OCI-LY7 (cell line): ENCODE data around the gene MEGF6.
"Not testable (repeated sequence)": the region's sequence is repeated elsewhere in the genome, so short reads cannot be mapped to it uniquely, and the experiment has no call there.

Experiments
- EZH2phosphoT487 ChIP-seq: fragments of 200-600 bp; sonication (generic); IDR thresholded peaks from 2 replicates; pipeline ENCODE4 v1.6.1; 2018; ENCODE audit warnings: low read depth, borderline replicate concordance, mild to moderate bottlenecking, mixed run types, antibody characterized with exemption, low read length, moderate library complexity, mixed read lengths
- TF ChIP-seq, protein P1 (sequence below): fragments of 200-600 bp; sonication (generic); conservative IDR thresholded peaks from 2 replicates; pipeline ENCODE4 v1.5.1; 2014; ENCODE audit warnings: mild to moderate bottlenecking, antibody characterized with exemption, low read length, moderate library complexity, mixed read lengths

DNA sequence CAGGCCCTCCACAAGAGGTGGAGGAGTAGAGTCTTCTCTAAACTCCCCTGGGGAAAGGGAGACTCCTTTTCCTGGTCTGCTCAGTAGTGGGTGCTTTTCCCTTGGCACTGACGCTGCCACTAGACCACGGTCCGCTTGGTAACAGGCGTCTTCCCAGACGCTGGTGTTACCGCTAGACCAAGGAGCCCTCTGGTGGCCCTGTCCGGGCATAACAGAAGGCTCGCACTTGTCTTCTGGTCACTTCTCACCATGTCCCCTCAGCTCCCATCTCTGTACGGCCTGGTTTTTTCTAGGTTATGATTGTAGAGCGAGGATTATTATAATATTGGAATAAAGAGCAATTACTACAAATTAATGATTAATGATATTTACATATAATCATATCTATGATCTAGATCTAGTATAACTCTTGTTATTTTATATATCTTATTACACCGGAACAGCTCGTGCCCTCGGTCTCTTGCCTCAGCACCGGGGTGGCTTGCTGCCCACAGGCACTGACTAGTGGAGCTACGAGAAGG lies 9.9 kb upstream of the MEGF6 start:
- TF ChIP-seq, protein P1, sequence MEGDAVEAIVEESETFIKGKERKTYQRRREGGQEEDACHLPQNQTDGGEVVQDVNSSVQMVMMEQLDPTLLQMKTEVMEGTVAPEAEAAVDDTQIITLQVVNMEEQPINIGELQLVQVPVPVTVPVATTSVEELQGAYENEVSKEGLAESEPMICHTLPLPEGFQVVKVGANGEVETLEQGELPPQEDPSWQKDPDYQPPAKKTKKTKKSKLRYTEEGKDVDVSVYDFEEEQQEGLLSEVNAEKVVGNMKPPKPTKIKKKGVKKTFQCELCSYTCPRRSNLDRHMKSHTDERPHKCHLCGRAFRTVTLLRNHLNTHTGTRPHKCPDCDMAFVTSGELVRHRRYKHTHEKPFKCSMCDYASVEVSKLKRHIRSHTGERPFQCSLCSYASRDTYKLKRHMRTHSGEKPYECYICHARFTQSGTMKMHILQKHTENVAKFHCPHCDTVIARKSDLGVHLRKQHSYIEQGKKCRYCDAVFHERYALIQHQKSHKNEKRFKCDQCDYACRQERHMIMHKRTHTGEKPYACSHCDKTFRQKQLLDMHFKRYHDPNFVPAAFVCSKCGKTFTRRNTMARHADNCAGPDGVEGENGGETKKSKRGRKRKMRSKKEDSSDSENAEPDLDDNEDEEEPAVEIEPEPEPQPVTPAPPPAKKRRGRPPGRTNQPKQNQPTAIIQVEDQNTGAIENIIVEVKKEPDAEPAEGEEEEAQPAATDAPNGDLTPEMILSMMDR, result peak; percentile 71
- not testable (repeated sequence) for TF ChIP-seq EZH2phosphoT487
